ENCODE data around the gene BRPF3. TPM values are rescaled to one million over a fixed set of nuclear protein-coding genes. Genes with fewer than 3 reads are reported as not detected.

BRPF3 gene
- polyA plus RNA-seq, 1 donor, result 52.3 TPM

DNA sequence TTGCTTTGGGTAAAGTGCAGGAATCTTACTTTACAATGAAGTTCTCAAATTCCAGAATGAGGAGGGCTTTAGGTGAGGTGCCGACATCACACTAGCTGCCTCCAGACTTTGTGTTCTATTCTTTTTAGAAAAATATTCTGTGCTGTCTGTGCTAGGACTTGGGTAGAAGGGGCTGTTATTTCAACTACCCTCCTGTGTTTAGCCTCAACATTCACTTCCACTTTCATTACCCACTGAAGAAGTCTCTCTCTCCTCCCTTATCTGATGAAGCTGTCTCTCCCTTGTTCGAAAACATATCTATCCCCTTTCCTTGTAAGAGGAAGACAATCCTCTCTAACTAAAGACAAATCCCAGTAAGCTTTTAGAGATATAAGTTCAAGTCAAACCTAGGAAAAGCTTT, 25.0 kb upstream of the BRPF3 start:
- WGBS (ENCODE audit: insufficient coverage, low lambda C conversion rate), result no CpG with 5 or more reads among the region's 2 CpGs
- no peaks in the 10 kb centered on the region for H3K36me3 ChIP-seq (ENCODE audit: control insufficient read depth, insufficient read depth, low read length)
- no peaks in the 10 kb centered on the region for H3K27me3 ChIP-seq (ENCODE audit: control insufficient read depth, insufficient read depth, low read length)
- H3K4me1 ChIP-seq (ENCODE audit: control insufficient read depth, insufficient read depth, low read length), result no peaks in the 10 kb centered on the region
- DNase-seq, result no peak
- no peak overlapping the region for H3K27ac ChIP-seq (ENCODE audit: low read length)
- no peaks in the 10 kb centered on the region for H3K9me3 ChIP-seq (ENCODE audit: control insufficient read depth, low read depth, low read length)
- no peak overlapping the region for H3K4me3 ChIP-seq (ENCODE audit: low read length)

DNA sequence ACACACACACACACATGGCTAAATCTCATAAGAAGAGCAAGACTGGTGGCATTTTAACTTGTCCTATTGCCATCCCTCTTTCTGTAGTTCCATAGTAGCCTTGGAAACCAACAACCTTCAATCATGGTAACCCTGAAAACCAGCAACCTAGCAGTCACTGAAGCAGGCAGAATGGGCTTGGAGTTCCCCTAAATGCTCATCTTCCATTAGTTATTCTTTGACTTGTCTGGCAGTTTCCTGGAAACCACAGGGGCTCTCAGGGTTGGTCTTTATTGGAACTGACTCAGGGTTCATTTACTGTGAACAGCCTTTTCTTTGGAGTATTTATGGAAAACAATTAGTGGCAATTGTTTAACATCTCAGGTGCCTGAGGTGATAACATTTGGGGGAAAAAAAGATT, 19.4 kb upstream of the BRPF3 start:
- no peaks in the 10 kb centered on the region for H3K4me1 ChIP-seq (ENCODE audit: control insufficient read depth, insufficient read depth, low read length)
- DNase-seq, result no peak

DNA sequence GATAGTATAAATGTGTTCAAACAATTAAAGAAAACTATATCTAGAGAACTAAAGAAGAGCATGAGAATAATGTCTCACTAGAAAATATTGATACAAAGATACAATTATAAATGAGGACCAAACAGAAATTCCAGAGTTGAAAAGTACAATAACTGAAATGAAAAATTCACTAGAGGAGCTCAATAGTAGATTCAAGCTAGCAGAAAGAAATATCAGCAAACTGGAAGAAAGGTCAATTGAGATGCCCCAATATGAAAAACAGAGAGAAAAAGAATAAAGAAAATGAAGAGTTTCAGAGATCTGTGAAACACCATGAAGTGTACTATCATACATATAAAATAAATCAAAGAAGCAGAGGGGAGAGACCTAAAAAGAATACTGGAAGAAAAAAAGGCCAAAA, 18.0 kb upstream of the BRPF3 start:
- no peaks in the 10 kb centered on the region for H3K27me3 ChIP-seq (ENCODE audit: control insufficient read depth, insufficient read depth, low read length)
- no peak overlapping the region for H3K27ac ChIP-seq (ENCODE audit: low read length)
- no peak for DNase-seq
- no peaks in the 10 kb centered on the region for H3K36me3 ChIP-seq (ENCODE audit: control insufficient read depth, insufficient read depth, low read length)
- no peaks in the 10 kb centered on the region for H3K4me1 ChIP-seq (ENCODE audit: control insufficient read depth, insufficient read depth, low read length)
- H3K4me3 ChIP-seq (ENCODE audit: low read length), result no peak overlapping the region
- H3K9me3 ChIP-seq (ENCODE audit: control insufficient read depth, low read depth, low read length), result peaks cover 15% of the 10 kb centered on the region

More for the DNA sequence above, 19.4 kb upstream of the BRPF3 start:
- peaks cover 12% of the 10 kb centered on the region for H3K9me3 ChIP-seq (ENCODE audit: control insufficient read depth, low read depth, low read length)
- H3K27me3 ChIP-seq (ENCODE audit: control insufficient read depth, insufficient read depth, low read length), result no peaks in the 10 kb centered on the region
- no peak overlapping the region for H3K27ac ChIP-seq (ENCODE audit: low read length)
- H3K36me3 ChIP-seq (ENCODE audit: control insufficient read depth, insufficient read depth, low read length), result no peaks in the 10 kb centered on the region
- H3K4me3 ChIP-seq (ENCODE audit: low read length), result no peak overlapping the region

DNA sequence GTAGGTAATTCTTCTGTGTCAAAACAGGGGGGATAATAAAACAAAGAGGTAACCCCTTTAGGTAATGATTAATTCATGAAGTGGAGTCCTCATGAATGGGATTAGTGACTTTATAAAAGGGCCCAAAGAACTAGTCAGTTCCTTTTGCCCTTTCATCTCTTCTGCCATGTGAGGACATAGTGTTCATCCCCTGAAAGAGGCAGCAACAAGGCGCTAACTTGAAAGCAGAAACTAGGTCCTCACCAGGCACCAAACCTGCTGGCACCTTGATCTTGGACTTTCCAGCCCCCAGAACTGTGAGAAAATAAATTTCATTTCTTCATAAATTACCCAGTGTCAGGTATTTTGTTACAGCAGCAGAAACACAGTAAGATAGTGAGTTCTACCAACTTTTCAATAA, 16.4 kb upstream of the BRPF3 start:
- WGBS (ENCODE audit: insufficient coverage, low lambda C conversion rate), result no CpG with 5 or more reads among the region's 1 CpG
- Histone ChIP-seq H3K36me3 (ENCODE audit: control insufficient read depth, insufficient read depth, low read length) (no peaks in the 10 kb centered on the region), H3K4me1 (ENCODE audit: control insufficient read depth, insufficient read depth, low read length) (no peaks in the 10 kb centered on the region), H3K27me3 (ENCODE audit: control insufficient read depth, insufficient read depth, low read length) (no peaks in the 10 kb centered on the region), H3K9me3 (ENCODE audit: control insufficient read depth, low read depth, low read length) (peaks cover 15% of the 10 kb centered on the region), H3K27ac (ENCODE audit: low read length) (no peak overlapping the region), H3K4me3 (ENCODE audit: low read length) (no peak overlapping the region)
- DNase-seq, result no peak

DNA sequence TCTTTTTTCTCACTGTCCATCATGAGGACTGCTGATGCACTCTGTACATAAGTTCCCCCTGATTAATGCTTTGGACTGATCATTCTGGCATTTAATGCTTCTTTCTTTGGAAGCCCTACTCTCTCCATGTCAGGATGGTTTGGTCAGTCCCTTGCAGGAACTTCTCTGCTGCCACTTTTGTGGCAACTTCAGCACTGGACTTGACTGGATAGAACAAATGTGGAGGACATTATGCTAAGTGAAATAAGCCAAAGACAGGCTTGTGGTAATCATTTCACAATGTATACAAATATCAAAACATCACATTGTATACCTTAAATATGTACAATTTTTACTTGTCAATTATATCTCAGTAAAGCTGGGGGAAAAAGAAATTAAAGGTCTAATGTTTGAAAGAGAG, 12.2 kb upstream of the BRPF3 start:
- no peak overlapping the region for H3K4me3 ChIP-seq (ENCODE audit: low read length)
- H3K4me1 ChIP-seq (ENCODE audit: control insufficient read depth, insufficient read depth, low read length), result no peaks in the 10 kb centered on the region
- no peaks in the 10 kb centered on the region for H3K27me3 ChIP-seq (ENCODE audit: control insufficient read depth, insufficient read depth, low read length)
- no peaks in the 10 kb centered on the region for H3K36me3 ChIP-seq (ENCODE audit: control insufficient read depth, insufficient read depth, low read length)
- H3K27ac ChIP-seq (ENCODE audit: low read length), result no peak overlapping the region
- DNase-seq, result no peak
- peaks cover 9% of the 10 kb centered on the region for H3K9me3 ChIP-seq (ENCODE audit: control insufficient read depth, low read depth, low read length)

DNA sequence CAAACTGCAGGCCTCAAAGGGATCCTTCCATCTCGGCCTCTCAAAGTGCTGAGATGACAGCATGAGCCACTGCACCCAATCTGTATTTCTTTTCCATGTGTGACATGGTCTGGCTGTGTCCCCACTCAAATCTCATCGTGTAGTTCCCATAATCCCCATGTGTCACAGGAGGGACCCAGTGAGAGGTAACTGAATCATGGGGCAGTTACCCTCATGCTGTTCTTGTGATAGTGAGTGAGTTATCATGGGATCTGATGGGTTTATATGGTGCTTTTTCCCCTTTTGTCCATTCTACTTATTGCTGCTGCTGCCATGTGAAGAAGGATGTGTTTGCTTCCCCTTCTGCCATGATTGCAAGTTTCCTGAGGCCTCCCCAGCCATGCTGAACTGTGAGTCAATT, 10.3 kb upstream of the BRPF3 start:
- no peak for DNase-seq
- H3K9me3 ChIP-seq (ENCODE audit: control insufficient read depth, low read depth, low read length), result peaks cover 7% of the 10 kb centered on the region
- WGBS (ENCODE audit: insufficient coverage, low lambda C conversion rate), result no CpG with 5 or more reads among the region's 2 CpGs

DNA sequence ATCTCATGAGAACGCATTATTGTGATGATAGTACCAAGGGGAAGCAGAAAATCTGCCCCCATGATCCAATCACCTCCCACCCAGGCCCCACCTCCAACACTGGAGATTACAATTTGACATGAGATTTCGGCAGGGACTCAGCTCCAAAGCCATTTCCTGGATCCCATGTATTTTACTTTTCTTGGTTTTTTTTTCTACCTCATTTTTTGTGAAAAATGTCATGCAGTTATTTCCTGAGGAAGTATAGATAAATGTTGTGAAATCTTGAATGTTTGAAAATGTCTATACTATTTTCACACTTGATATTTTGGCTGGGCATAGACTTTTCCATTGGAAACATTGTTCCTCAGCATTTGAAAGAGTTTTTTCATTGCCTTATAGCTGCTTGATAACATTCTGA, 9.1 kb upstream of the BRPF3 start:
- peaks cover under 1% of the 10 kb centered on the region for H3K9me3 ChIP-seq (ENCODE audit: control insufficient read depth, low read depth, low read length)
- WGBS (ENCODE audit: insufficient coverage, low lambda C conversion rate), result no CpG with 5 or more reads among the region's 2 CpGs

More for the DNA sequence above, 10.3 kb upstream of the BRPF3 start:
- Histone ChIP-seq H3K4me3 (ENCODE audit: low read length) (no peak overlapping the region), H3K27me3 (ENCODE audit: control insufficient read depth, insufficient read depth, low read length) (no peaks in the 10 kb centered on the region), H3K4me1 (ENCODE audit: control insufficient read depth, insufficient read depth, low read length) (no peaks in the 10 kb centered on the region), H3K27ac (ENCODE audit: low read length) (no peak overlapping the region), H3K36me3 (ENCODE audit: control insufficient read depth, insufficient read depth, low read length) (no peaks in the 10 kb centered on the region)

DNA sequence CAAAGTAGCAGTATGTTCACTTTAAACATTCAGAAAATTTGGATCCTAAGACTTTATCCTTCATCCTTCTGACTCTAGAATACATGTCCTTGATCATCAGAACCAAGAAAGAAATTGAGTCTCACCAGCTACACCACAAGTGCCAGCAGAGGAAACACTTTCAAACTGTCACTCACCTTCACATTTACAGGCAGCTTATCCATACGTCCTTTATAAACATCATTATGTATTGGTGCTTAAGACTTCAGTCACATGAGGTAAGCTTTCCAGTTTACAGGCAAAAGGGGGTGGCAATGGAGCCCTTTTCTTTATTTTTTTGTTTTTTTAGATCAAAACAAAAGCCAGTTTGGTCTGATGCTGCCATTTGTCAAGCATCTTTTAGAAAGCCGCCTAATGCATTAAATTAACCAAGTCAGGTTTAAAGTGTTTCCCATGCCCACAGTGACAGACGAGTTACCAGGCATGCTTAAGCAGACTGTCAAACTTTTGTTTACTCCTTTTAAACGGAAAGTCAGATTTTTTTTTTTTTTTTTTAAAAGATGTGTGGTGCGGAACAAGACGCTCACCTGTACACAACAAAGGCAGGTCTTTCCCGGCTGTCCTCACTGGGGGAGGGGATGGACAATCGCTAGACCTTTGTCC, 952 bp upstream of the BRPF3 start:
- DNase-seq, result peak in 1 of 2 donors; percentile 43
- Histone ChIP-seq H3K36me3 (ENCODE audit: control insufficient read depth, insufficient read depth, low read length) (peaks cover 7% of the 10 kb centered on the region), H3K27ac (ENCODE audit: low read length) (peak overlapping the region; percentile 96), H3K4me3 (ENCODE audit: low read length) (peak overlapping the region; percentile 76), H3K27me3 (ENCODE audit: control insufficient read depth, insufficient read depth, low read length) (no peaks in the 10 kb centered on the region), H3K4me1 (ENCODE audit: control insufficient read depth, insufficient read depth, low read length) (peaks cover 7% of the 10 kb centered on the region), H3K9me3 (ENCODE audit: control insufficient read depth, low read depth, low read length) (no peaks in the 10 kb centered on the region)
- WGBS (ENCODE audit: insufficient coverage, low lambda C conversion rate), result 10% methylated on average over 2 of the region's 8 CpGs

More for the DNA sequence above, 9.1 kb upstream of the BRPF3 start:
- H3K36me3 ChIP-seq (ENCODE audit: control insufficient read depth, insufficient read depth, low read length), result no peaks in the 10 kb centered on the region
- no peak overlapping the region for H3K4me3 ChIP-seq (ENCODE audit: low read length)
- no peaks in the 10 kb centered on the region for H3K4me1 ChIP-seq (ENCODE audit: control insufficient read depth, insufficient read depth, low read length)
- DNase-seq, result no peak
- H3K27ac ChIP-seq (ENCODE audit: low read length), result no peak overlapping the region
- no peaks in the 10 kb centered on the region for H3K27me3 ChIP-seq (ENCODE audit: control insufficient read depth, insufficient read depth, low read length)

DNA sequence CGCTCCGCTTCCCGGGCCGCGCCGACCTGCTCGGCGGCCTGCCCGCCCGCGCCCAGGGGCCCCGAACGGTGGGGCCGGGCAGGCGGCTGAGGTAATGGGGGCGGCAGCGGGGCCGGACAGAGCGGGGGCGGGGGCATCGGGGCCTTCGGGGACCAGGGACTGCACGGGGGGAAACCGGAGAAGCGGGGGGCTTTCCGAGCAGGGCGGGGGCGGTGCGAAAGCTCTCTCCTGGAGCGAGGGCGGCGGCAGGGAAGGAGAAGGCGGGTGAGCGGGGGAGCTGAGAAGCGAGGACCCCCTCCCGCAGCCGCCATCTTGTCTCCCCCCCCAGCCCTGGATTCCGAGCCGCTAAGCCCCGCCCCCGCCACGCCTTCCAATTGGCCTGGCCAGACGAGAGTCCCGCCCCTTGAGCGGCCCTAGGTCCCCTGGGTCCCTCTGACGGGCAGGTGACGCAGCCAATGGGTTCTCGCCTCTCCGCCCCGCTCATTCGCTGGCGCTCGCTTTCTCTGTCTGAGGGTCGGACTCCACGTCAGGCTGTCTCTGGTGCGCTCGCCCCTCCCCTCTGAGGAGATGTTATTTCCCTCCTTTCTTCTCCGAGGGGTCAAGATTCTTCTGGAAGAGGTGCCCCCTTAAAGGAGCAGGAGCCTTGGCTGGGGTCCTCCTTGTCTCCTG, 470 bp downstream of the BRPF3 start:
- no CpG with 5 or more reads among the region's 58 CpGs for WGBS (ENCODE audit: insufficient coverage, low lambda C conversion rate)
- peaks cover 22% of the 10 kb centered on the region for H3K36me3 ChIP-seq (ENCODE audit: control insufficient read depth, insufficient read depth, low read length)
- no peaks in the 10 kb centered on the region for H3K9me3 ChIP-seq (ENCODE audit: control insufficient read depth, low read depth, low read length)
- peak overlapping the region; percentile 74 for H3K4me3 ChIP-seq (ENCODE audit: low read length)
- H3K27ac ChIP-seq (ENCODE audit: low read length), result peak overlapping the region; percentile 86
- peaks cover 7% of the 10 kb centered on the region for H3K4me1 ChIP-seq (ENCODE audit: control insufficient read depth, insufficient read depth, low read length)
- peak; percentile 97 for DNase-seq
- no peaks in the 10 kb centered on the region for H3K27me3 ChIP-seq (ENCODE audit: control insufficient read depth, insufficient read depth, low read length)

DNA sequence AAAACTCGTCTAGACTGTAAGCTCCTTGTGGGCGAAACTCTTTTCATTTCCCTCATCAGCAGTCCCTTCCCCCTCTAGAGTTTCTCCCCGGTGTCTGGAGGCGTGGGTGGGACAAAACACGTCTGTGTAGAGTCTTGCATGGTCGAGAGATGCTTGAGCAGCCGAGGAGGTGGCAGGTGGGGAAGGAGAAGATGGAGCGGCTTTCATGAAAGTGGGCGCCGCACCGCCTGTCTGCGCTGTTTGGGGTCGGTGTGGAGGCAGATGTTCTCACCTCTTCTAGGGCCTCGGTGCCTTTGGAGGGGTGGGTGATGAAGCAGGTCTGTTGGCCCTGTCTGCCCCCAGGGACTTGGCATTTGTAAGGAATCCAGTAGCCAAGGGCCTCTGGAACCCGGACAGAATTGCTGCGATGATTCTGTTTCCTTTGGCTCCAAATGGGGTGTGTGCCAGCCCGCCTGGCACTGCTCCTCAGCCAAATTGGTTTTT, 1.2 kb downstream of the BRPF3 start:
- Histone ChIP-seq H3K4me1 (ENCODE audit: control insufficient read depth, insufficient read depth, low read length) (peaks cover 7% of the 10 kb centered on the region), H3K4me3 (ENCODE audit: low read length) (peak overlapping the region; percentile 74), H3K36me3 (ENCODE audit: control insufficient read depth, insufficient read depth, low read length) (peaks cover 29% of the 10 kb centered on the region), H3K27me3 (ENCODE audit: control insufficient read depth, insufficient read depth, low read length) (no peaks in the 10 kb centered on the region), H3K9me3 (ENCODE audit: control insufficient read depth, low read depth, low read length) (no peaks in the 10 kb centered on the region), H3K27ac (ENCODE audit: low read length) (no peak overlapping the region)
- no peak for DNase-seq
- no CpG with 5 or more reads among the region's 17 CpGs for WGBS (ENCODE audit: insufficient coverage, low lambda C conversion rate)

DNA sequence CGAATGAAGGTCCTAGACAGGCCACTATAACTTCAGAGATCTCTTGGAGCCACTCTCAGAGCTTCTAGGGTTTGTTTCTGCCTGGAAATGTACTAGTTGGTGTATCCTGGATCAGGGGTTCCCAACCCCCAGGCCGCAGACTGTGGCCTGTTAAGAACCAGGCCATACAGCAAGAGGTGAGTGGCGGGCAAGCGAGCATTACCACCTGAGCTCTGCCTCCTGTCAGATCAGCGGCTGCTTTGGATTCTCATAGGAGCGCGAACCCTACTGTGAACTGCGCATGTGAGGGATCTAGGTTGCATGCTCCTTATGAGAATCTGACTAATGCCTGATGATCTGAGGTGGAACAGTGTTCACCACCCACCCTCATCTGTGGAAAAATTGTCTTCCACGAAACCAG, 2.4 kb downstream of the BRPF3 start:
- Histone ChIP-seq H3K27ac (ENCODE audit: low read length) (no peak overlapping the region), H3K36me3 (ENCODE audit: control insufficient read depth, insufficient read depth, low read length) (peaks cover 41% of the 10 kb centered on the region), H3K4me1 (ENCODE audit: control insufficient read depth, insufficient read depth, low read length) (peaks cover 7% of the 10 kb centered on the region), H3K27me3 (ENCODE audit: control insufficient read depth, insufficient read depth, low read length) (no peaks in the 10 kb centered on the region), H3K4me3 (ENCODE audit: low read length) (no peak overlapping the region), H3K9me3 (ENCODE audit: control insufficient read depth, low read depth, low read length) (no peaks in the 10 kb centered on the region)
- DNase-seq, result no peak
- WGBS (ENCODE audit: insufficient coverage, low lambda C conversion rate), result no CpG with 5 or more reads among the region's 9 CpGs

Measured in large intestine (tissue), 3 donors.